Iris pigment epithelial cell (primary cell): ENCODE results near the gene MARK2.

Source experiments
- DNase-seq: peaks from one replicate; pipeline ENCODE4 v3.0.0-alpha.2; 2011; ENCODE audit warnings: low read depth

Gene MARK2

DNA sequence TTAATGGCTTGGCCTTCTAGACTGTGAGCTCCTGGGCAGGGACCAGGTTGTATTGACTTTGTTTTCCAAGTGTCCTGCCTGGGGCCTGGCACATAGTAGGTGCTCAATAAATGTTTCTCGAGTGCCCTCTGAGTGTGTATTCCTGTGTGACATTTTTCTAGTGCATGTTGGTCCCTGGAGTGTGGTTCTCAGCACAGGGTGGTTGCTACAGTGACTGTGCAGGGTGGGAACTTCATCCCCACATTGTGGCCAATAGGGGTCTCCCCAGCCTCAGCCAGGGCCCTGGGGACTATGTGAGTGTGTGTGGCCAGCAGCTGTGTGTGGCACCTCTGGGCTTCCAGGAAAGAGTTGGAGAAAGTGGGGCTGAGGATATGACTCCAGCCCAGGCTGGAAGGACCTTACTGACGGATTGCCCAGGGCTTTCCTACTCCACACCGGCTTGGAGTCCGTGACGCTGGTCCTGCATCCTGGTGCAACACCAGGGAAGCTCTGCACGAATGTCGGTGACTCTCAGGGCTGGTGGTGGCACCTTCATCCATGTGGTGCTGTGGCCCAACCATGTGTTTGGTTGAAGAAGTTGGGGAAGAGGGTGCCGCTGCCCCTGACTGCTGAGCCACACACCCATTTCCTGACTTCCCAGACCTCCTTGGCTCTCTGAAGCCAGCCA, 9.0 kb upstream of the MARK2 start:
- DNase-seq, result no peak

GRCh38 chr11:63831326-63831725, 7.6 kb upstream of the MARK2 start:
- DNase-seq, result no peak

- no peak for DNase-seq
Observed at GRCh38 chr11:63832336-63832735, 6.6 kb upstream of the MARK2 start.

DNA sequence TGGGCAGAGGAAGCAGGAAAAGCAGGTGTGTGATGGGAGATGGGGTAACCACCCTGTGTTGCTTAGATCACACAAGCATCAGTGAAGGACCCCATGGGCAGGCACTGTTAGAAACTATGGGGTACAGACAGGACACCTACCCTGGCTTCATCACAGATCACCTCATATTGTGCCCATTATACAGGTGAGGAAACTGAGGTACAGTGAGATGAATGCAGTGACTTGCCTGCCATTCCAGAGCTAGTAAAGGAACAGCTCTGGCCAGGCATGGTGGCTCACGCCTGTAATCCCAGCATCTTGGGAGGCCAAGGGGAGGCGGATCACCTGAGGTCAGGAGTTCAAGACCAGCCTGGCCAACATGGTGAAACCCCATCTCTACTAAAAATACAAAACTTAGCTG, 5.9 kb upstream of the MARK2 start:
- DNase-seq, result no peak

DNA sequence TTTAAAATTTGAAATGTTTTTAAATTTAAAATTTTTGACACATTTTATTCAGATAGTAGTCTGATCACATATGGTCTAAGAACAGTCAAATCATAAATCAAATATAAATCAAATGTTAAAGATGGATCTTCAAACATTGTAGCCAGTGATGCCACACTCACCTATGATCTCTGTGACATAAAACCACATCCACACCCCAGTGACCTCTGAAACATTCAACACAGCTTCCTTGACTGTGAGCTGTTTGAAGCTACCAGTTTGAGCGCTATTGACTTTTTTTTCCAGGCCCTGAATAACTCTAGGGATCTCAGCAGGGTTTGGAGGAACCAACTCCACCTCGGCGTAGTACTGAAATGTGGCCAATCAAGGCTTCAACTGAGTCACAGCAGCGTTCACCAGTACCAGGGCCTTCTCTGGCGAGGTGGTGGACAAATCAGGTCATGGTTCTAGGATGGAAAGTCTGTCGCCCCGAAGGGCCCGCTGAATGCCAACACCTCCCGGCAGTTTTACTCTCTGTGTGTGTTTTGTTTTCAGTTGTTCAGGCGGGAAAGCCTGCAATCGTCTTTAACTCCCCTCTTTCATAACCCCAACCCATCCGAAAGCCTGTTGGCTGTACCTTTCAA, 4.3 kb upstream of the MARK2 start:
- no peak for DNase-seq

DNA sequence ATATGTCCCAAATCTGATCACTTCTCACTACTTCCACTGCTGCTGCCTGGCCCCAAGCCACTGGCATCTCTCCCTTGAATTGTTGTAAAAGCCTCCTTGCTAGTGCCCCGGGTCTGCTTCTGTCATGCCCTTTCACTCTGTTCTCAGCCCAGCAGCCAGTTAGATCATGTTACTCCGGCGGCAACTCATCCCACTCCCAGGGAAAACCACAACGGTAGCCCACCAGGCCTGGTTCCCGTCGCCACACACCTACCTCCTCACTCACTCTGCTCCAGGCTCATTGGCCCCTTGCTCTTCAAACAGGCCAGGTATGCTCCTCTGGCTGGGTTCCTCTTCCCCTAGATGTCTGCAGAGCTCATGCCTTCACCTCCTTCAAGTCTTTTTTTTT, 3.8 kb upstream of the MARK2 start:
- no peak for DNase-seq

DNA sequence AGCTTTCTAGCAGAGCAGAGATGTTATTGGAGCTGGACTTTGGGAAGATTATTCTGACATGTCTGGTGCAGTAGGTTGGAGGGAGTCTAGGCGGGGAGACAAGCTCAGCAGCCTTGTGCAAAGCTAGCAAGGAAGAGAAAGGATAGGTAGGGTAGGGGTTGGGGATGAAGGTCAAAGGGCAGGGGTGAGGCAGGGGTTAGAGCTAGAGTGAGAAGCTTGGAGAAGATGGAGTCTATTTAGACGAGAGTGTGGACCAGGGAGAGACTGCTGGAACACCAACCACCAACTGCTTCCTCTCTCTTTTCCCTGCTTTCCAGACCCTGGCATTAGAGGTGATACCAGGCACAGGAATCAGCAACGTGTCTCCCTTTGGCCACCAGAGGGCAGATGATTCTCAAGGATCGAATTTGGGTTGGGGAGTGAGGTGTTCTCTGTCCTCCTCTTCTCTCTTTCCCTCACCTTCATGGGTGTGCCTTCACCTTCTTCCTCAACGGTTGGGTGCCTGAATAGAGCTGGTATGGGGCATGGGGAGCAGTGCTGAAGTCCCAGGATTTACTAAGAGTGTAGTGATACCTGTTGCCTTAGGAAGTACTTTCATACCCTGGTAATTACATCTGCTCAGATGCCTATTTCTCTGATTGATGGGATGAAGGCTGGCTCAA, 1.8 kb upstream of the MARK2 start:
- peak; percentile 60 for DNase-seq

- no peak for DNase-seq
Observed at GRCh38 chr11:63837739-63838138, 1.2 kb upstream of the MARK2 start.

DNA sequence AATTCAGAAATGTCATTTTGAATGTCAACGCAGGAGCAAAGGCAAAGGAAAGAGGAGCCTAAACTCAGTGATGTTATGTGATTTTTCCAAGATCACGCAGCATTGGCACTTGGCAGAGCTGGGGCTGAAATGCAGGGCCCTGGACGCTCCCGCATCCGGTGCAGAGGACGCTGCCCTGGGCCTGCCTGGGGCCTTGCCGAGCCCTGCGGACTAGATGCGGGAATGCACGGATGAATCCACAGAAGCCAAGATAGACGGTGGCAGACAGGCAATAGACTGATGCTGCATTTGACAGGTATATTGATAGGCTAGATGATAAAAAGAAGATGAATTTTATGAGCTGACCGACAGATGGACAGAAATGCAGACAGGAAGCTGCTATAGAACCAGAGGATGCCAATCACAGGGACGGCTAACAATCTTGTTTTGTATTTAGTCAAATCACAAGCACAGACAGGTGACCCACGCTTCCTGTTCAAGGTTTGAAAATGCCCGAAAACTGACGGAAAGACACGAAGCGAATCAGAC, 696 bp upstream of the MARK2 start:
- DNase-seq, result no peak

DNA sequence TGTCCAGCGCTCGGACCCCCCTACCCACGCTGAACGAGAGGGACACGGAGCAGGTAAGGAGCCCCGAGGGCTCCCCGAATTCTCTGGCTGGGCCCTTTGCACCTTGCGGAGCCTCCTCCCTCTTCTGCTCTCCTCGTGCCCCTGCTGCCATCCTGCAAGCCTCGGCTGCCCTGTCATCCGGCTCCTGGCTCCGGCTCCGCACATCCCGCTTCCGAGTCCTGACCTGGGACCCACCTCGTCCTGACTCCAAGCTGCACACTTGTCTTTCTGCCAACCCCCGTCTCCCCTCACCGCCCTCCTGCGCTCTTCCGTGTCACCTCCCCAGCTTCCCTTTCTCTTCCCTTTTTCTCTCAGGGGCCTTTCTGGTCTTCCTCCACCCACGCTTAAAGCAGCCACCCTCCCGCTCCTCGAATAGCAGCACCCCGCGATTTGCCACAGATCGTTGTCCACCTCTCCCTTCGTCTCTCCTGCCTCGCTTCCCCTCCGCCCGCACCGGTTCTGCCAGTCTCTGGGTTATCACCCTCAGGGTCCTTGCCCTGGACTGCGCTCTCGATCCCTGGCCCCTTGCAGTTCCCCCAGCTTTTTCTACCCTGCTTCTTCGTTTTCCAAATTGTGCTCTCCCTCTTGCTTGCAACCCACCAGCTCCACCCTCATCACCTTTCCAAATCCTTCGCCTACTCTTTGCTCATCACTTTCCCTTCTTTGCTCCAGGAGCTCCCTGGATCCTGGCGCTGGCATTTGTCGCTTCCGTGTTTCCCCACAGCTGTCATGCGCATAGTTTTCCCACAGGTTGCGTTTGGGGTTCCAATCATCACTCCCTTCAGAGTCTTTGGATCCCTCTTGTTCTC, 822 bp downstream of the MARK2 start:
- DNase-seq, result no peak

DNA sequence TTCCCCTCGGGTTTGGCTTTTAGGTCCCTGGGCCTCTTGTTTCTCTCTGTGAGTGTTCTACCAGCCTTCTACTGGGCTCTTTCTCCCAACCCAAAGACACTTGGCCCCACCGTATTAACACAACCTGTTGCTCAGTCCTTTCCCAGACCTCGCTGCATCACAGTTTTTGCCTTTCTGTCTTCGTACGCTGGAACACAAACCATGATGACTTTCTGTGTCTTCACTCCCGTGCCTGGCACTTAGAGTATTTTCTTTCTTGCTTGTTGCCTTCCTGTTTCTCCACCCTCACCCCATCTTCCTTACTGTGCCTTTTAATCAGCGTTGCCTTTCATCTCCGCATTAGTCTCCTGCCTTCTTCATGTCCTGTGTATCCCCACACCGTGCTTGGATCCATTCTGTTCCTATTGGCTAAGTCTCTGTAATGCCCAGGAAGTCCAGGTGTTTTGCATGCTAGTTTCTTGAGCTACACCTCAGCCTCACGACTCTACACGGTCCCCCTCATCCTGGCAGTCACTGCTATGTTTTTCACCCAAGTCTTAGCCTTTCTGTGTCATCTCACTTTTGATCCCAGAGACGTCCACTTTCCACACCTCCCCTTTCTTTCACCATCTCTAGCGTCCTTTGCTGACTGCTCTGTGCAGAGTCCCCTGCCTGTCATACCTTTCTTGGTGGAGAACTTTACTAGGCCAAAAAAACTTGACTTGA, 1.6 kb downstream of the MARK2 start:
- DNase-seq, result no peak

DNA sequence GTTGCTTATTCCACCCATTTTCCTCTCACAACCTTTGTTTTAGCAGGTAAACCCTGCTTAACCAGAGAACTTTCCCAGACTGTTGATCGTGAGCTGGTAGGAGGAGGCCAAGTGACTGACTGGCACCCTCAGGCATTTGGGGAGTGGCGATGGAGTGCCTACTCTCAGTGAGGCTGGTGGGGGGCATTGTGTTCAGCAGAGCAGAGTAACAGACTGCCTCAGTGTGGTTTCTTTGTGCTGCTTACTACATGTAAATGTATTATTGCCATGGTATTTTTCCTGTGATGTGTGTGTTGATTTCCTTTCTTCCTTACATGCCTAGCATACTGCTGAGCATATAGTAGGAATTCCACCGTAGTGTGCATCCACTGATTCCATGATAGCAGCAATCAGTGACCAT, 2.6 kb downstream of the MARK2 start:
- DNase-seq, result peak; percentile 45

GRCh38 chr11:63843041-63843440, 4.1 kb downstream of the MARK2 start:
- DNase-seq, result no peak

- DNase-seq, result no peak
Observed at GRCh38 chr11:63844836-63845235, 5.9 kb downstream of the MARK2 start.

DNA sequence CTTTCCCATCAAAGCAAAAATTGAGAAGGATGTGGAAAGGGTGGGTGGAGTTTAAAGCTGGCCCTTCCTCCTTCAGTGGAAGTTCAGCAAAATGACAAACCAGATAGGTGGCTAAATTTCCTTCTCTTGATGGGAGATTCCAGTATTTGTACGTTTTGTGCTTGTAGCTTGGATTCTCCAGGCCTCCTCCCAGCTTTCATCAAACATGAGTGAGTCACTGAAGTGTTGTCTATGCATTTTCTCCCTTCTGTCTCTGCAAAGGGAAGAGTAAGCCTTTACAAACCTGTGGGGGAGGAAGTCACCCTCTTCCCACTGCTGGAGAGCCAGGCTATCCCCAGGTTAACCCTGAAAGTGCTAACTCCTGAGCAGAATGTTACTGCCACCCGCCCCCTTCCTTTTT, 6.4 kb downstream of the MARK2 start:
- peak; percentile 88 for DNase-seq

DNA sequence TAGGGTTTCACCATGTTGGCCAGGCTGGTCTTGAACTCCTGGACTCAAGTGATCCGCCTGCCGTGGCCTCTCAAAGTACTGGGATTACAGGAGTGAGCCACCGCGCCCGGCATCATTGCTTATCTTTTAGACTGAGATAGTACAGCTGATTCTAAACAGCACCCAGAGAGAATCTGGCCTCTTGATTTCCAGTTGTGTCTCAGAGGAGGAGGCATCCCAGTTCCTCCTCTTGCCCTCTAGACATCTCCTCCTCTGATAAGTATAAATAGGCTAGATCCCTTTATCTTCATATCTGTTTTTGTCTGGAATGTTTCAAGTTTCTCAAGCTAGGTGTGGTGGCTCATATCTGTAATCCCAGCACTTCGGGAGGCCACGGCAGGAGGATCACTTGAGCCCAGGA, 7.0 kb downstream of the MARK2 start:
- DNase-seq, result no peak

DNA sequence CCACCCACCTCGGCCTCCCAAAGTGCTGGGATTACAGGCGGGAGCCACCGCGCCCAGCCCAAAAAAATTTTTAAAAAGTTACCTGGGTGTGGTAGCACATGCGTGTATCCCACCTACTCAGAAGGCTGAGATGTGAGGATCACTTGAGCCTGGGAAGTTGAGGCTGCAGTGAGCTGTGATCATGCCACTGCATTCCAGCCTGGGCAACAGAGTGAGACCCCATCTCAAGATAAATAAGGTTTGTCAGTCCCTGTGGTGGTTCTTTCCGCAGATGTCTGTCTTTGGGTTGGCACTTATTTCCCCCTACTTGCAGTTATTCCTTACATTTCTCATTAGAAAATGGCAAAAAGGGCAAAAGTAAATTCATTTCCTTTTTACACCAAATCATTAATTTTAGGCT, 8.0 kb downstream of the MARK2 start:
- no peak for DNase-seq

GRCh38 chr11:63847363-63847762, 8.5 kb downstream of the MARK2 start:
- DNase-seq, result no peak

GRCh38 chr11:63849691-63850090, 10.8 kb downstream of the MARK2 start:
- no peak for DNase-seq

DNA sequence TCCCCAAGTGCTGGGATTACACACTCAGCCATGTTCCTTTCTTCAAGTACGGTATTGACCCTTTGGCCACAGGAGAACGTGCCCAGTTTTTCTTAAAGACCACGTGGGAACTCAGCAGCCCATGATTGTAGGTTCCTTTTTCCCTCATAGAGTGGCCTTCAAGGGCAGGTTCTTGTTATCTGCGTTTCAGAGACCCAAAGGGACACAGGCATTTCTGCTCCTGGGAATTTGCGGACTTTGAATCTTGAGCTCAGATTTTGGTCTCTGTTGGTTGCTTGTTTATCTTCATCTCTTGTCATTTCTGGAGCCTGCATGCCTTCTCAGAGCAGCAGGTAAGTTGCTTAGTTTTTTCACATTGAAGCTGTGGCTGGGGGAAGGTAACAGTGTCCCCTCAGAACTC, 12.0 kb downstream of the MARK2 start:
- DNase-seq, result no peak

DNA sequence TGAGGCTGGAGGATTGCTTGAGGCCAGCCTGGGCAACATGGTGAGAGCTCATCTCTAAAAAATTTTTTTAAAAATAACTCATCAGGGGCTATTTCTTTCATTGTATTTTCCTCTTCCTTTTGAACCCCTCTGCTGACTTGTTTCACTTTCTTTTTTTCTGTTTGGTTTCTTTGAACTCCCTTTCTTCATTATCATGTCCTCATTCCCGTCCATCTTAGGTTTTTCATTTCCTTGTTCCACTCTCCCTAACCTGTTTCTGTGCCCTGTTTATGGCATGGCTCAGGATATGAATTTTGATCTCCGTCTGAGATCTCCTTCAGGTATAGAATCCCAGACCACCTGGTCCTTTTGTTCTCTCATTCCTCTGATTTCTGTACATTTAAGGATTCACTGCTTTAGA, 12.5 kb downstream of the MARK2 start:
- no peak for DNase-seq

DNA sequence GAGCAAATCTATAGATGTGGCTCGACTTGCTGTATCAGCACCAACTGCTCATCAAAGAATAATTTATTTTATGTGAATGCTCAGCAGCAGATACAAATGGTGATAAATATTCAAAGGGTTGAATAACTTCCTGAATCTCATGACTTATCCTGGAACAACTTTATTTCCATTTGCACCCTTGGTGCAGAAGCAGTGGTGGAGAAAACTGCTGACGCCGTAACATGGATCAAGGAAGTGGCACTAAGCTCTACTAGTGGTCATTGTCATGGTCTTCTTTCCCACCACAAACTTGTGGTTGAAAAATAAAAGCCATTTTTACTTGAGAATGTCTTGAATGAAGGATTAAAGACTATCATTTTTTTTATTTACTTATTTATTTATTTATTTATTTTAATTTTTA, 14.6 kb downstream of the MARK2 start:
- no peak for DNase-seq
